Left ventricle myocardium inferior (tissue), 1 donor: ENCODE data around the gene PRKCZ. TPM values are rescaled to one million over a fixed set of nuclear protein-coding genes. Genes with fewer than 3 reads are reported as not detected.
A peak's percentile ranks its signal among the peaks of the same experiment; 100 is the strongest.

ENCODE experiments used
- DNase-seq: peaks from one replicate; pipeline ENCODE4 v3.0.0-alpha.2; 2020
- H3K27ac ChIP-seq: fragments of 200-600 bp; replicated peaks from 2 replicates; pipeline ENCODE4 v1.8.0; 2021
- H3K27me3 ChIP-seq: fragments of 200-600 bp; 2 replicates; pipeline ENCODE4 v1.8.0; 2021; ENCODE audit warnings: low read depth
- H3K36me3 ChIP-seq: fragments of 200-600 bp; 2 replicates; pipeline ENCODE4 v1.8.0; 2021
- H3K4me1 ChIP-seq: fragments of 200-600 bp; 2 replicates; pipeline ENCODE4 v1.8.0; 2021
- H3K4me3 ChIP-seq: fragments of 200-600 bp; 2 replicates; pipeline ENCODE4 v1.8.0; 2021; ENCODE audit warnings: mild to moderate bottlenecking, moderate library complexity
- H3K9me3 ChIP-seq: fragments of 200-600 bp; replicated peaks from 2 replicates; pipeline ENCODE4 v1.8.0; 2021
- intact Hi-C: fragments of 100-400 bp; cut with micrococcal nuclease; formaldehyde crosslinking; loops from one replicate; pipeline ENCODE4 v1.11.0; 2022
- total RNA-seq: library from RNA; stranded (reverse); fragmentation: NEBNext Ultra II Directional; extraction: Animal tissue kit (Norgen Biotek cat#: 25700); gene quantifications from one replicate; pipeline ENCODE4 v1.2.1, GENCODE V29; 2021
- TF ChIP-seq, protein P1 (sequence below): fragments of 200-600 bp; IDR thresholded peaks from 2 replicates; pipeline ENCODE4 v1.8.0; 2021; ENCODE audit warnings: antibody characterized with exemption, mild to moderate bottlenecking, borderline replicate concordance
- donor health status: DM: no; HTN: yes; CAD: no; lungs with severe emphysema.

The PRKCZ gene
- total RNA-seq, 1 donor from 2014 or later: 19.1 TPM

DNA sequence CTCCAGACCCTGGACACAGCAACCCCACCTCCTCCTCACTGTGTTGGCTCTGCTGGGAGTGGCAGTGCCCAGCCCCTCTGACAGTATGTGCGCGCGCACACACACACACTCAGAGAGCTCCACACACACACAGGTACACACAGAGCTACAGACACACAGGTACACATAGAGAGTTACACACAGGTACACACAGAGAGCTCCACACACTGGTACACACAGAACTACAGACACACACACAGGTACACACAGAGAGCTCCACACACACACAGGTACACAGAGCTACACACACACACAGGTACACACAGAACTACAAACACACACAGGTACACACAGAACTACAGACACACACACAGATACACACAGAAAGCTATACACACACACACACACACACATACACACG, 6.3 kb upstream of the PRKCZ start:
- Histone ChIP-seq H3K9me3 (no peaks in the 10 kb centered on the region), H3K27ac (no peak overlapping the region), H3K27me3 (peaks cover 53% of the 10 kb centered on the region), H3K4me1 (peaks cover 22% of the 10 kb centered on the region), H3K4me3 (no peak overlapping the region), H3K36me3 (no peaks in the 10 kb centered on the region)
- intact Hi-C loops: loop anchor here (10.0 kb wide), 1 partner anchor 89 kb away; no protein-coding TSS in a partner anchor
- TF ChIP-seq, protein P1, sequence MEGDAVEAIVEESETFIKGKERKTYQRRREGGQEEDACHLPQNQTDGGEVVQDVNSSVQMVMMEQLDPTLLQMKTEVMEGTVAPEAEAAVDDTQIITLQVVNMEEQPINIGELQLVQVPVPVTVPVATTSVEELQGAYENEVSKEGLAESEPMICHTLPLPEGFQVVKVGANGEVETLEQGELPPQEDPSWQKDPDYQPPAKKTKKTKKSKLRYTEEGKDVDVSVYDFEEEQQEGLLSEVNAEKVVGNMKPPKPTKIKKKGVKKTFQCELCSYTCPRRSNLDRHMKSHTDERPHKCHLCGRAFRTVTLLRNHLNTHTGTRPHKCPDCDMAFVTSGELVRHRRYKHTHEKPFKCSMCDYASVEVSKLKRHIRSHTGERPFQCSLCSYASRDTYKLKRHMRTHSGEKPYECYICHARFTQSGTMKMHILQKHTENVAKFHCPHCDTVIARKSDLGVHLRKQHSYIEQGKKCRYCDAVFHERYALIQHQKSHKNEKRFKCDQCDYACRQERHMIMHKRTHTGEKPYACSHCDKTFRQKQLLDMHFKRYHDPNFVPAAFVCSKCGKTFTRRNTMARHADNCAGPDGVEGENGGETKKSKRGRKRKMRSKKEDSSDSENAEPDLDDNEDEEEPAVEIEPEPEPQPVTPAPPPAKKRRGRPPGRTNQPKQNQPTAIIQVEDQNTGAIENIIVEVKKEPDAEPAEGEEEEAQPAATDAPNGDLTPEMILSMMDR: no peak
- no peak for DNase-seq

DNA sequence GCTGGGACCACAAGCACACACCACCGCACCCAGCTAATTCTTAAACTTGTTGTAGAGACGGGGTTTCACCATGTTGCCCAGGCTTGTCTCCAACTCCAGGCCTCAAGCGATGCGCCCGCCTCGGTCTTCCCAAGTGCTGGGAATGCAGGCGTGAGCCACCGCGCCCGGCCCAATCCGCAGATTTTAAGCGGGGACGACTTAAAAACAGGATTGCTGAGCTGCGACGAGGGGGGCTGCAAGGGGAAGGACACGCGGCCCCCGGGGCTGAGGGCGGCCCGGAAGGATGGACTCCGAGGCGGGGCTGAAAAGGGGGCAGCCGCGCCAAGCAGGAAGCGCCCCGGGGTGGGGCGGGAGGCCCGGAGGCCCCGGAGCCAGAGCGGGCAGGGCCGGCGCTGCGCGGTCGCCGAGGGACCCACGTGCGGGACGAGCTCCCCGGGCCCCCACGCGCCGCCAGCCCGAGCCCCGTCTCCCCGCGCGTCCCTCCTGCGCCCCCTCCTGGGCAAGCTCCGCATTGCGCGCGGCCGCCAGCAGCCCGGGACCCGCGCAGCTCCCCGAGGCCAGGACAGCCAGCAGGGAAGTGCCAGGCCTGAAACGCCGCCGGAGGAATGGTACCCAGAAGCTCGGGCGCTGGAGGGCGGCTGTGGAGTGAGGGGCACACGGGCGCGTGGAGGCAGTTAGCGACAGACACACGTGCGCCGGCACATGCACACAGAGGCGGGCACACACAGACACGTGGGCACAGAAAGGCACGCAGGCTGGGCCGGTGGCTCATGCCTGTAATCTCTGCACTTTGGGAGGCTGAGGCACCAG, 5.5 kb upstream of the PRKCZ start:
- Histone ChIP-seq H3K9me3 (no peaks in the 10 kb centered on the region), H3K4me1 (peaks cover 28% of the 10 kb centered on the region), H3K36me3 (no peaks in the 10 kb centered on the region), H3K27me3 (peaks cover 61% of the 10 kb centered on the region), H3K4me3 (peak overlapping the region; percentile 53), H3K27ac (no peak overlapping the region)
- peak; percentile 72 for DNase-seq
- TF ChIP-seq, protein P1: peak; percentile 89
- intact Hi-C loops: loop anchor here (10.0 kb wide), 1 partner anchor 90 kb away; no protein-coding TSS in a partner anchor

DNA sequence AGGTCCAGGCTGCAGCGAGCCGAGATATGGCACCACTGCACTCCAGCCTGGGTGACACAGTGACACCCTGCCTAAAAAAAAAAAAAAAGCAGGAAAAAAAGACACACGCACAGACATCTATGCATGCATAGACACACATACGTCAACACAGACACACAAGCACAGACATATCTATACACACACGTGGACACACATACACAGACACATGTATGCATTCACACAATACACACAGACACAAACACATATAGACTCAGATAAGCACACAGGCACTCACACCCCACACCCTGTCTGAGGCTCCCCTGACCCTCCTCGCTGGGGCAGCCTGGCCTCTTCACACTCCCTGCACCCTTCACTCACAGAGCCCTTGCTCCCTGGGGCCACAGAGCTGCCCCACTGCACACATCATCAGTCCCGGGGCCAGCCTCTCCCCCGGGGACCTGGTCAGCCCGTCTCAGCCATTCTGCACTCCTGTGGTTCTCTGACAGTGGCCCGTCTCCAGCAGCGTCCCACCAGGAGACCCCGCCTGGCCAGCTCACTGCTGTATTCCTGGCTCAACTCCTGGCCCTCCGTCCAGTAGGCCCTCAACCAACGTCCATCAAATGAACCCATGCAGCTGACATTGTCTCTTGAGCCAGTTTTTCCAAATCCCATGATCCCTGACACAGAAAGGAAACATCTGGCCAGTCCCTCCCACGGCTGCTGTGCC, 4.6 kb upstream of the PRKCZ start:
- no peaks in the 10 kb centered on the region for H3K9me3 ChIP-seq

DNA sequence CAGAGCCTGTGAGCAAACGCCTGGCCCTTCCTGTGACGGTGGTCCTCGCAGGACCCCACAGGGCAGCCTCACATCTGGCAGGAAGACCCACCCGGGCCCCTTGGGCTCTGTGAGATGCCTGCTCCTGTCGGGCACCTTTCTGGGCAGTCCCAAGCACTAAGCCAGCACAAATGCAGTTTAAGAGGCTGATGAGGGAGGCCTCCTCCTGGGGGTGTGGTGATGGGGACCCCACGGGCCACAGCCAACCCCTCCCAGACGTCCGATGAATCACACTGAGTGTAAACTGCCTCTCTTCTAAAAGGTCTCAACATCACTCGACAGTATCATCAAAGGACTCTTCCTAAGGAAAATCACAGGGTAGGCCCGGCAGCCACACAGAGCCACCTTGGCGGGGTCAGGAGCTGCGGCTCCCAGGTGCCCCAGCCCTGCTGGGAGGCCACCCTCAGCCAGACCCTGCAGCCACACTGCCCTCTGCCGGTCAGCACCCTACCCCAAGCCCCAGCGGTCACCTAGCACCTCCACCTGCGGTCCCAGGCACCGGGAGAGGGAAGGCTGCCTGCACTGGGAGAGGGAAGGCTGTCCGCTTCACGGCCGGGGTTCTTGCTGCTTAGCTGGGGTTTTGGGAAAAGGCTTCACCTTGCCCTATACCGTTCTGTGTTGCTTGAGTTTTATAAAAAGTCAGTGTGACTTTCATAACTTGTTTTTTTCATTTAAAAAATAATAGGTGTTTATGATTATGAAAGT, 3.9 kb upstream of the PRKCZ start:
- intact Hi-C loops: loop anchor here (10.0 kb wide), 1 partner anchor 92 kb away; no protein-coding TSS in a partner anchor
- H3K4me3 ChIP-seq: no peak overlapping the region
- TF ChIP-seq, protein P1: peak; percentile 81
- peaks cover 40% of the 10 kb centered on the region for H3K4me1 ChIP-seq
- H3K36me3 ChIP-seq: no peaks in the 10 kb centered on the region
- peak; percentile 59 for DNase-seq
- H3K27ac ChIP-seq: no peak overlapping the region
- no peaks in the 10 kb centered on the region for H3K9me3 ChIP-seq
- H3K27me3 ChIP-seq: peaks cover 77% of the 10 kb centered on the region

More for the DNA sequence above, 4.6 kb upstream of the PRKCZ start:
- peak overlapping the region; percentile 53 for H3K4me3 ChIP-seq
- no peaks in the 10 kb centered on the region for H3K36me3 ChIP-seq
- no peak overlapping the region for H3K27ac ChIP-seq
- intact Hi-C loops: loop anchor here (10.0 kb wide), 1 partner anchor 91 kb away; no protein-coding TSS in a partner anchor
- peaks cover 70% of the 10 kb centered on the region for H3K27me3 ChIP-seq
- TF ChIP-seq, protein P1: no peak
- peaks cover 33% of the 10 kb centered on the region for H3K4me1 ChIP-seq
- no peak for DNase-seq
